PC-3 (cell line): Measurements from ENCODE around the gene CNOT8. TPM values are rescaled to one million over a fixed set of nuclear protein-coding genes. Genes with fewer than 3 reads are reported as not detected.

ENCODE experiments used
- ATAC-seq: fragments of 200-7000 bp; cut with Tn5 transposase; 2 replicates; pipeline ENCODE4 v1.9.1; 2020; ENCODE audit warnings: mild to moderate bottlenecking, moderate library complexity
- BruUV-seq: library from RNA; stranded (reverse); fragments of 400-500 nt; replicated peaks from 2 replicates; lab custom pipeline; 2021; lab: Mats Ljungman, UMichigan
- CTCF ChIA-PET: fragments of 300-600 bp; sonication (Branson Sonifier 250); formaldehyde crosslinking; loops from one replicate; lab custom pipeline; 2022; ENCODE audit warnings: antibody characterized with exemption; lab: Charles Lee
- POLR2A ChIA-PET: fragments of 300-600 bp; sonication (Branson Sonifier 250); formaldehyde crosslinking; loops from one replicate; lab custom pipeline; 2022; ENCODE audit warnings: antibody characterized with exemption; ENCODE audit not compliant: unreplicated experiment; lab: Charles Lee
- DNase-seq: peaks from one replicate; pipeline ENCODE4 v3.0.0-alpha.2; 2015
- H2AFZ ChIP-seq: fragments of 300-600 bp; sonication (generic); 2 replicates; pipeline ENCODE4 v1.6.0; 2016; ENCODE audit warnings: antibody characterized with exemption, low read length
- H3F3A ChIP-seq: fragments of 300-600 bp; sonication (generic); one replicate; pipeline ENCODE4 v1.6.0; 2017; ENCODE audit warnings: antibody characterized with exemption, low read length, control low read depth, mild to moderate bottlenecking; ENCODE audit not compliant: unreplicated experiment
- H3K27ac ChIP-seq: fragments of 300-600 bp; sonication (generic); 2 replicates; pipeline ENCODE4 v1.5.1; 2016; ENCODE audit warnings: mild to moderate bottlenecking, low read length
- H3K27me3 ChIP-seq: fragments of 300-600 bp; sonication (generic); 2 replicates; pipeline ENCODE4 v1.6.1; 2016; ENCODE audit warnings: low read length, mixed read lengths
- H3K36me3 ChIP-seq: fragments of 300-600 bp; sonication (generic); 2 replicates; pipeline ENCODE4 v1.6.1; 2016; ENCODE audit warnings: low read depth, mixed run types, low read length, mixed read lengths
- H3K4me1 ChIP-seq: fragments of 300-600 bp; sonication (generic); 2 replicates; pipeline ENCODE4 v1.5.1; 2016; ENCODE audit warnings: low read length; ENCODE audit not compliant: insufficient read depth
- H3K4me2 ChIP-seq: fragments of 300-600 bp; sonication (generic); 2 replicates; pipeline ENCODE4 v1.6.0; 2016; ENCODE audit warnings: low read length
- H3K4me3 ChIP-seq: fragments of 300-600 bp; sonication (generic); 2 replicates; pipeline ENCODE4 v1.5.1; 2016; ENCODE audit warnings: mild to moderate bottlenecking, low read length, mixed read lengths
- H3K79me2 ChIP-seq: fragments of 300-600 bp; sonication (generic); 2 replicates; pipeline ENCODE4 v1.6.1; 2017; ENCODE audit warnings: low read length, mixed read lengths
- H3K9ac ChIP-seq: fragments of 300-600 bp; sonication (generic); 2 replicates; pipeline ENCODE4 v1.6.0; 2016; ENCODE audit warnings: mild to moderate bottlenecking, low read length
- H3K9me2 ChIP-seq: fragments of 300-600 bp; sonication (generic); replicated peaks from 2 replicates; pipeline ENCODE4 v1.6.1; 2016; ENCODE audit warnings: mixed run types, low read length, mixed read lengths
- H3K9me3 ChIP-seq: fragments of 300-600 bp; sonication (generic); 2 replicates; pipeline ENCODE4 v1.6.1; 2016; ENCODE audit warnings: low read length, mixed read lengths
- H4K20me1 ChIP-seq: fragments of 300-600 bp; sonication (generic); 2 replicates; pipeline ENCODE4 v1.6.1; 2016; ENCODE audit warnings: low read length, mixed read lengths
- EZH2 ChIP-seq: fragments of 300-600 bp; sonication (generic); IDR thresholded peaks from one replicate; pipeline ENCODE4 v1.6.1; 2017; ENCODE audit warnings: antibody characterized with exemption, mild to moderate bottlenecking, low read length; ENCODE audit not compliant: unreplicated experiment
- EZH2phosphoT487 ChIP-seq: fragments of 300-600 bp; sonication (generic); IDR thresholded peaks from 2 replicates; pipeline ENCODE4 v1.6.1; 2018; ENCODE audit warnings: mild to moderate bottlenecking, antibody characterized with exemption, low read length, borderline replicate concordance
- intact Hi-C: fragments of 100-400 bp; cut with micrococcal nuclease; formaldehyde crosslinking; loops from 2 replicates; pipeline ENCODE4 v1.9.0; 2023
- total RNA-seq: library from RNA; depleted of rRNA; stranded (reverse); fragments of >200 nt; gene quantifications from 2 replicates; pipeline ENCODE4 v1.2.3, GENCODE V29; 2014
- TF ChIP-seq, protein P1 (sequence below): fragments of 300-600 bp; sonication (generic); conservative IDR thresholded peaks from 2 replicates; pipeline ENCODE4 v1.5.1; 2017; ENCODE audit warnings: antibody characterized with exemption, low read depth, mild to moderate bottlenecking, low read length

CNOT8 gene
- total RNA-seq, 1 experiment from 2014 or later: 26.2 TPM

- H3K9me2 ChIP-seq: no peaks in the 10 kb centered on the region
- ChIA-PET POLR2A (no interaction called here), CTCF (no interaction called here)
- BruUV-seq: no TSS peak
- H3F3A ChIP-seq: no peaks in the 10 kb centered on the region
- no peak overlapping the region for H3K4me3 ChIP-seq
- no peaks in the 10 kb centered on the region for H3K36me3 ChIP-seq
- no peaks in the 10 kb centered on the region for H4K20me1 ChIP-seq
- no peak overlapping the region for H3K4me2 ChIP-seq
- TF ChIP-seq, protein P1, sequence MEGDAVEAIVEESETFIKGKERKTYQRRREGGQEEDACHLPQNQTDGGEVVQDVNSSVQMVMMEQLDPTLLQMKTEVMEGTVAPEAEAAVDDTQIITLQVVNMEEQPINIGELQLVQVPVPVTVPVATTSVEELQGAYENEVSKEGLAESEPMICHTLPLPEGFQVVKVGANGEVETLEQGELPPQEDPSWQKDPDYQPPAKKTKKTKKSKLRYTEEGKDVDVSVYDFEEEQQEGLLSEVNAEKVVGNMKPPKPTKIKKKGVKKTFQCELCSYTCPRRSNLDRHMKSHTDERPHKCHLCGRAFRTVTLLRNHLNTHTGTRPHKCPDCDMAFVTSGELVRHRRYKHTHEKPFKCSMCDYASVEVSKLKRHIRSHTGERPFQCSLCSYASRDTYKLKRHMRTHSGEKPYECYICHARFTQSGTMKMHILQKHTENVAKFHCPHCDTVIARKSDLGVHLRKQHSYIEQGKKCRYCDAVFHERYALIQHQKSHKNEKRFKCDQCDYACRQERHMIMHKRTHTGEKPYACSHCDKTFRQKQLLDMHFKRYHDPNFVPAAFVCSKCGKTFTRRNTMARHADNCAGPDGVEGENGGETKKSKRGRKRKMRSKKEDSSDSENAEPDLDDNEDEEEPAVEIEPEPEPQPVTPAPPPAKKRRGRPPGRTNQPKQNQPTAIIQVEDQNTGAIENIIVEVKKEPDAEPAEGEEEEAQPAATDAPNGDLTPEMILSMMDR: no peak
- no peak for TF ChIP-seq EZH2phosphoT487
- TF ChIP-seq EZH2: no peak
- ATAC-seq (no peak), DNase-seq (no peak)
- intact Hi-C loops: no loop called here
- no peaks in the 10 kb centered on the region for H3K79me2 ChIP-seq
- no peaks in the 10 kb centered on the region for H3K9me3 ChIP-seq
- no peaks in the 10 kb centered on the region; the same call in 1 of the 2 replicates for H3K4me1 ChIP-seq
- no peak overlapping the region for H3K27ac ChIP-seq
- no peaks in the 10 kb centered on the region for H3K27me3 ChIP-seq
- H2AFZ ChIP-seq: no peak overlapping the region
- no peak overlapping the region for H3K9ac ChIP-seq
These were observed 21.2 kb upstream of the CNOT8 start for GRCh38 chr5:154837009-154837901.

DNA sequence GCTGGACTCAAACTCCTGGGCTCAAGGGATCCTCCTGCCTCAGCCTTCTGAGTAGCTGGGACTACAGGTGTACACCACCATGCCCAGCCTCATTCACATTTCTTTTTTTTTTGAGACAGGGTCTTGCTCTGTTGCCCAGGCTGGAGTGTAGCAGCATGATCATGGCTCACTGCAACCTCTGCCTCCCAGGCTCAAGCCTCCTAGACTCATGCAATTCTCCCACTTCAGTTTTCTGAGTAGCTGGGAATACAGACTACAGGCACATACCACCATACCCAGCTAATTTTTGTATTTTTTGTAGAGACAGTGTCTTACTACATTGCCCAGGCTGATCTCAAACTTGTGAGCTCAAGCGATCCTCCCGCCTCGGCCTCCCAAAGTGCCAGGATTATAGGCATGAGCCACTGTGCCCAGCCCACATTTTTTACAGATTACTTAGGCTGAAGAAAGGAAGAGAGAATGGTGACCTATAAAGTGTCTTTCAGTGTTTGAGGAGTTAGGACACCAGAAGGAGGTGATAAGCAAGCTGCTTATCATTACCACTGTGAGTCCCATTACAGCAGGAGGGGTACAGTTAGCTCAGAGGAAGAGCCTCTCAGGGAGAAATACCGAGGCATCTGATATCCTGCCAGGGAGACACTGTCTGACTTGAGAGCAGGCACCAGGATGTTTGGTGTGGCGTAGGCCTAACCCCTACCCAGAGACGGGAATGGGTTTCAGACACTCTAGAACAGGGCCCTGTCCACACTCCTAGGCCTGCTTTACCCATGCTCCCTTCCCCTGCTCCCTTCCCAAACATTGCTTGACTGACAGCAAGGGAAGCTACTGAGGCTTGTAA lies 17.8 kb upstream of the CNOT8 start:
- Histone ChIP-seq H3K4me2 (no peak overlapping the region), H3K79me2 (no peaks in the 10 kb centered on the region), H3K27ac (no peak overlapping the region), H3K9me2 (no peaks in the 10 kb centered on the region), H3K9ac (no peak overlapping the region), H3F3A (no peaks in the 10 kb centered on the region), H3K36me3 (no peaks in the 10 kb centered on the region), H2AFZ (no peak overlapping the region), H3K9me3 (no peaks in the 10 kb centered on the region), H3K4me3 (no peak overlapping the region), H3K27me3 (no peaks in the 10 kb centered on the region), H3K4me1 (no peaks in the 10 kb centered on the region), H4K20me1 (no peaks in the 10 kb centered on the region)
- TF ChIP-seq EZH2 (no peak), EZH2phosphoT487 (no peak)
- TF ChIP-seq, protein P1: no peak
- DNase-seq (no peak), ATAC-seq (no peak)
- intact Hi-C loops: no loop called here
- no TSS peak for BruUV-seq
- ChIA-PET POLR2A (no interaction called here), CTCF (no interaction called here)
